ENCODE data around the gene CFAP73. TPM values are rescaled to one million over a fixed set of nuclear protein-coding genes. Genes with fewer than 3 reads are reported as not detected.

CFAP73 gene
- polyA plus RNA-seq, 1 donor from 2014 or later = not detected

- peak overlapping the region; percentile 32 for H3K9ac ChIP-seq (ENCODE audit: low read length)
- peaks cover 41% of the 10 kb centered on the region for H3K27me3 ChIP-seq (ENCODE audit: insufficient read depth, low read depth, low read length)
- H3K4me3 ChIP-seq (ENCODE audit: low read length) = peak overlapping the region; percentile 68
- no peak overlapping the region for H3K27ac ChIP-seq (ENCODE audit: low read length)
- peak overlapping the region; percentile 27 for H3K4me2 ChIP-seq (ENCODE audit: low read length)
- H3K9me2 ChIP-seq (ENCODE audit: insufficient read depth, low read length) = no peaks in the 10 kb centered on the region
- no peaks in the 10 kb centered on the region for H3K9me3 ChIP-seq (ENCODE audit: low read length)
- no peak overlapping the region for H2AFZ ChIP-seq (ENCODE audit: low read depth, low read length)
- TF ChIP-seq TAF1 (IDR thresholded peaks at IDR 0.05; ENCODE audit: low read depth) (no peak), RAD21 (conservative IDR thresholded peaks at IDR 0.05) (peak; percentile 73), CTCF (IDR thresholded peaks at IDR 0.05; ENCODE audit: poor library complexity, severe bottlenecking) (peak; percentile 67), SMC3 (conservative IDR thresholded peaks at IDR 0.05; ENCODE audit: poor library complexity) (peak; percentile 77), EP300 (conservative IDR thresholded peaks at IDR 0.05; ENCODE audit: poor library complexity, severe bottlenecking) (no peak), REST (IDR thresholded peaks at IDR 0.05; ENCODE audit: borderline replicate concordance) (no peak), EZH2 (IDR thresholded peaks at IDR 0.05; ENCODE audit: borderline replicate concordance, insufficient read depth, low read length, poor library complexity, severe bottlenecking) (no peak), MXI1 (conservative IDR thresholded peaks at IDR 0.05; ENCODE audit: poor library complexity, severe bottlenecking) (peak; percentile 34), POLR2AphosphoS5 (IDR thresholded peaks at IDR 0.05) (peak; percentile 7)
- no peaks in the 10 kb centered on the region for H4K20me1 ChIP-seq (ENCODE audit: insufficient read depth)
- no peaks in the 10 kb centered on the region for H3F3A ChIP-seq (ENCODE audit: insufficient read depth, low read length, poor library complexity, severe bottlenecking)
- no peaks in the 10 kb centered on the region for H3K36me3 ChIP-seq (ENCODE audit: insufficient read depth, low read length)
- no peaks in the 10 kb centered on the region for H3K79me2 ChIP-seq (replicated peaks; ENCODE audit: insufficient read depth, low read length)
Measured at GRCh38 chr12:113152835-113153814, 3.6 kb downstream of the CFAP73 start.

GRCh38 chr12:113154351-113154973, 4.9 kb downstream of the CFAP73 start:
- H3K9me3 ChIP-seq (ENCODE audit: low read length) = no peaks in the 10 kb centered on the region
- H3K79me2 ChIP-seq (replicated peaks; ENCODE audit: insufficient read depth, low read length) = no peaks in the 10 kb centered on the region
- no peaks in the 10 kb centered on the region for H3K36me3 ChIP-seq (ENCODE audit: insufficient read depth, low read length)
- H4K20me1 ChIP-seq (ENCODE audit: insufficient read depth) = no peaks in the 10 kb centered on the region
- H3K27ac ChIP-seq (ENCODE audit: low read length) = no peak overlapping the region
- H3K9ac ChIP-seq (ENCODE audit: low read length) = peak overlapping the region; percentile 34
- H3F3A ChIP-seq (ENCODE audit: insufficient read depth, low read length, poor library complexity, severe bottlenecking) = no peaks in the 10 kb centered on the region
- peaks cover 41% of the 10 kb centered on the region for H3K27me3 ChIP-seq (ENCODE audit: insufficient read depth, low read depth, low read length)
- TF ChIP-seq SMC3 (conservative IDR thresholded peaks at IDR 0.05; ENCODE audit: poor library complexity) = no peak
- no peak for TF ChIP-seq EZH2 (IDR thresholded peaks at IDR 0.05; ENCODE audit: borderline replicate concordance, insufficient read depth, low read length, poor library complexity, severe bottlenecking)
- TF ChIP-seq CTCF (IDR thresholded peaks at IDR 0.05; ENCODE audit: poor library complexity, severe bottlenecking) = no peak
- no peak for TF ChIP-seq REST (IDR thresholded peaks at IDR 0.05; ENCODE audit: borderline replicate concordance)
- no peak for TF ChIP-seq MXI1 (conservative IDR thresholded peaks at IDR 0.05; ENCODE audit: poor library complexity, severe bottlenecking)
- TF ChIP-seq TAF1 (IDR thresholded peaks at IDR 0.05; ENCODE audit: low read depth) = no peak
- no peak for TF ChIP-seq RAD21 (conservative IDR thresholded peaks at IDR 0.05)
- no peak for TF ChIP-seq EP300 (conservative IDR thresholded peaks at IDR 0.05; ENCODE audit: poor library complexity, severe bottlenecking)
- TF ChIP-seq POLR2AphosphoS5 (IDR thresholded peaks at IDR 0.05) = no peak
- peak overlapping the region; percentile 59 for H3K4me3 ChIP-seq (ENCODE audit: low read length)
- no peaks in the 10 kb centered on the region for H3K9me2 ChIP-seq (ENCODE audit: insufficient read depth, low read length)
- no peak overlapping the region for H2AFZ ChIP-seq (ENCODE audit: low read depth, low read length)
- no peak overlapping the region for H3K4me2 ChIP-seq (ENCODE audit: low read length)

Data from neural cell (in vitro differentiated cells).